ENCODE data around the gene CALHM2. TPM values are rescaled to one million over a fixed set of nuclear protein-coding genes. Genes with fewer than 3 reads are reported as not detected.
"Not testable (repeated sequence)": the region's sequence is repeated elsewhere in the genome, so short reads cannot be mapped to it uniquely, and the experiment has no call there.

The CALHM2 gene
- total RNA-seq, 1 donor from 2014 or later: 3.6 TPM

DNA sequence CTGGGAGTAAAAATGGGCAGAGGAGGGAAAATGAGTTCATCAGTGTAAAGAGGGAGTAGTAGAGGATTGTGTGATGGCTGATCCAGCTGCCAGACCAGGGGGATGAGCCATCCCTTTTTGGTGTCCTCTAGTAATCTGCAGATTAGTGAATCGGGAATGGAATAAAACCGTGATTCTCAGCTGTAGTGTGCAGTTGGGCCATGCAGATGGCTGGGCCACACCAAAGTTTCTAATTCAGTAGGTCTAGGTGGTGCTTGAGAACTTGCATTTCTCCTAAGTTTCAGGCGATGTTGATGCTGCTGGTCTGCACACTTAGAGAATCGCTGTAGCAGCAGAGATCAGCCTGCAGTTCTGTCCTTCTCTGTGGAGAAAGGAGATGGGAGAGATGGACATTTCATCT lies 33.1 kb downstream of the CALHM2 start:
- DNase-seq (ENCODE audit: low spot score): no peak
- no peak for ATAC-seq

DNA sequence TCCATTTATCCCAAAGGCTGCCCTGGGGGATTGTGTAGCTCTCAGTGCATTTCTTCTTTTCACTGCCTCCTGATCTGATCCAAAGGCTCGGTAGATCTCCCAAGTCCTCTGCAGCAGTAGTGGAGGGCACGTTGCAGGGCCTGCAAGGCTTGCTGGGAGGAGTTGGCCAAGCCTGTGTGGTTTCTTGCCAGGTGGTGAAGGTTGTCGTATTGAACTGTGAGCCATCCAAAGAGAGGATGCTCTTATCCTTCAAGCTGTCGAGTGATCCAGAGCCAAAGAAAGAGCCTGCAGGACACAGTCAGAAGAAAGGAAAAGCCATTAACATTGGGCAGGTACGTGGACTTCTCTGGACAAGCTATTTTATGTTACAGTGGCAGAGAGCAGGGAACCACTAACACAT lies 34.6 kb downstream of the CALHM2 start:
- DNase-seq (ENCODE audit: low spot score) (no peak), ATAC-seq (no peak)

- not testable (repeated sequence) for ATAC-seq; DNase-seq (ENCODE audit: low spot score)
Measured at GRCh38 chr10:103417148-103417469, 35.1 kb downstream of the CALHM2 start.

- peak; percentile 55 for DNase-seq (ENCODE audit: low spot score)
- peak; percentile 54 for ATAC-seq
Measured at GRCh38 chr10:103416436-103417147, 35.6 kb downstream of the CALHM2 start.

- ATAC-seq: peak; percentile 60
- DNase-seq (ENCODE audit: low spot score): peak; percentile 55
Measured at GRCh38 chr10:103415581-103415980, 36.6 kb downstream of the CALHM2 start.

DNA sequence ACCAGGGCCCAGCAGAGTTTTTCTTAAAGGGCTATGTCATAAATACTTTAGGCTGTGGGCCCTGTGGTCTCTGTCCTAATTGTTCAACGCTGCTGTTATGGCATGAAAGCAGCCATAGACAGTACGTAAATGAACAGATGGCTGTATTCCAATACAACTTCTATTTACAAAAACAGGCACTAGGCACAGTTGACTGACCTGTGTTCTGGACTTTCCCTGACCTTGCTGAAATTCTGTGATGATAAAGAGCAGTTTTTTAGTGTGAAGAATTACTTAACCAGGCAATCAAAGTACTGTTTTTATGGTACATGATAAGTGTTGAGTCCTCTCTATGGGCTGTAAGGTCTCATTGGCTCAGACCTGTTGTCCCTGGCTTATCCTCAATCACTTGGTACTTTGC lies 38.6 kb downstream of the CALHM2 start:
- DNase-seq (ENCODE audit: low spot score): peak; percentile 49
- ATAC-seq: peak; percentile 75

DNA sequence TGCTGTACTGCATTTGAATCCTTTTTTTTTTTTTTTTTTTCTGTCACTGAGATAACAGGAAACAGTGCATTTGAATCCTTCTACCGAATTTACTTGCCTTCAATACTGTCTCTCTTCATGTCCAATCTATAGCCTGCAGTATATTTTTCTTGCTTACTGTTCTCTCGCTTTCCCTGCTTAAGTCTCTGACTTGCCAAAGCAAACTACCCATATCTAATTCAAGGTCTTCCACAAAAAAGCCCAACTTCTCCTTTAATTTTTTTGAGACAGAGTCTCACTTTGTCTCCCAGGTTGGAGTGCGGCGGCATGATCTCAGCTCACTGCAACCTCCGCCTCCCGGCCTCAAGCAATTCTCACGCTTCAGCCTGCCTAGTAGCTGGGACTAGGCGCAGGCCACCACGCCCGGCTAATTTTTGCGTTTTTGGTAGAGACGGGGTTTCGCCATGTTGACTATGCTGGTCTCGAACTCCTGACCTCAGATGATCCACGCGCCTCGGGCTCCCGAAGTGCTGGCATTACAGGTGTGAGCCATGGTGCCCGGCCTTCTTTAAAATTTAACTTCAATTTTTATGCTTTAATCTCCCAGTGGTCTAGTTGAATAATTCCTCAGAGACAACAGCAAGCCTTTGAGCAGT lies 54.9 kb downstream of the CALHM2 start:
- ATAC-seq: no peak
- DNase-seq (ENCODE audit: low spot score): no peak

DNA sequence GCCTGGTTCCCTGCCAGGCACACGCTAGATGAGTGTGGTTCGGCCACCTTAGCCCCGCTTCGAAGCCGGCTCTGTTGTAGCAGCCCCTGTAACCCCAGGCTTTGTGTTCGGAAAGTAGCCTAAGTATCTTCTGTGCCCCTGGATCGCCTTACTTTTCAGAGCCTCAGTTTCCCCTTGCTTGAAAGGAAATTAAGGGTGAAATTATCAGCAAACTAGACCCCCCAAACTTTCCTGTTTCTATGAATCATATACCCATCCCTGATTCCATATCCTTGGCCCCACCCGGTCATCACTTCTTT lies 55.4 kb downstream of the CALHM2 start:
- no peak for ATAC-seq
- no peak for DNase-seq (ENCODE audit: low spot score)

Other genes starting within 250 kb of the CALHM2 start
- gene RPEL1, start 206.5 kb downstream of the CALHM2 start, total RNA-seq: not detected
- gene INA, start 175.2 kb downstream of the CALHM2 start, total RNA-seq: not detected
- 7.6 TPM for gene PCGF6, start 101.2 kb downstream of the CALHM2 start, total RNA-seq
- 2.1 TPM for gene TAF5, start 84.4 kb downstream of the CALHM2 start, total RNA-seq
- 154 TPM for gene ATP5MK, start 55.9 kb downstream of the CALHM2 start, total RNA-seq
- 9.0 TPM for gene PDCD11, start 55.7 kb downstream of the CALHM2 start, total RNA-seq
- gene CALHM1, start 6.5 kb upstream of the CALHM2 start, total RNA-seq: not detected
- not detected for gene CALHM3, start 26.9 kb upstream of the CALHM2 start, total RNA-seq
- gene NEURL1, start 41.3 kb upstream of the CALHM2 start, total RNA-seq: 1.7 TPM